Measurements from ENCODE around the gene LGR4.

GRCh38 chr11:27420722-27421572 lies 51.6 kb downstream of the LGR4 start:
- TF ChIP-seq CTCF (IDR thresholded peaks at IDR 0.05) = no peak
- no peak for TF ChIP-seq ZFX (IDR thresholded peaks at IDR 0.05; ENCODE audit: borderline replicate concordance)

All from 22Rv1 (cell line).